WI38 (cell line): Measurements from ENCODE around the gene NAA38.

Experiments
- H3K4me3 ChIP-seq: 2 replicates; pipeline ENCODE4 v1.5.1; 2011; ENCODE audit warnings: low read depth, mild to moderate bottlenecking, control low read depth, low read length
- CTCF ChIP-seq: IDR thresholded peaks from 2 replicates; pipeline ENCODE4 v1.5.1; 2012; ENCODE audit warnings: low read depth, mild to moderate bottlenecking, control low read depth, low read length

Gene NAA38

GRCh38 chr17:7841915-7842379, 15.4 kb downstream of the NAA38 start:
- no peak for TF ChIP-seq CTCF
- H3K4me3 ChIP-seq: peak overlapping the region; percentile 78

GRCh38 chr17:7841396-7841914, 15.9 kb downstream of the NAA38 start:
- H3K4me3 ChIP-seq: peak overlapping the region; percentile 78
- TF ChIP-seq CTCF: no peak

- peak overlapping the region; percentile 78 for H3K4me3 ChIP-seq
- no peak for TF ChIP-seq CTCF
These were observed 16.5 kb downstream of the NAA38 start for GRCh38 chr17:7840875-7841274.

- no peak for TF ChIP-seq CTCF
- H3K4me3 ChIP-seq: no peak overlapping the region
These were observed 16.9 kb downstream of the NAA38 start for GRCh38 chr17:7840441-7840840.

- no peak for TF ChIP-seq CTCF
- H3K4me3 ChIP-seq: no peak overlapping the region
These were observed 17.5 kb downstream of the NAA38 start for GRCh38 chr17:7839876-7840261.

- peak overlapping the region; percentile 50 for H3K4me3 ChIP-seq
- TF ChIP-seq CTCF: no peak
These were observed 18.0 kb downstream of the NAA38 start for GRCh38 chr17:7839190-7839875.

GRCh38 chr17:7838090-7839075, 19.0 kb downstream of the NAA38 start:
- TF ChIP-seq CTCF: no peak
- peak overlapping the region; percentile 50 for H3K4me3 ChIP-seq
